Activated CD4-positive, alpha-beta T cell treated with anti-CD3 and anti-CD28 coated beads for 1 hour (primary cell): ENCODE measurements around the gene TMEM120B.

Experiments
- DNase-seq: peaks from one replicate; pipeline ENCODE4 v3.0.0-alpha.2; 2020

TMEM120B gene

GRCh38 chr12:121823101-121823726, 110.7 kb downstream of the TMEM120B start:
- no peak for DNase-seq

GRCh38 chr12:121823727-121824115, 111.2 kb downstream of the TMEM120B start:
- no peak for DNase-seq

- no peak for DNase-seq
Measured at GRCh38 chr12:121825041-121825523, 112.5 kb downstream of the TMEM120B start.

DNA sequence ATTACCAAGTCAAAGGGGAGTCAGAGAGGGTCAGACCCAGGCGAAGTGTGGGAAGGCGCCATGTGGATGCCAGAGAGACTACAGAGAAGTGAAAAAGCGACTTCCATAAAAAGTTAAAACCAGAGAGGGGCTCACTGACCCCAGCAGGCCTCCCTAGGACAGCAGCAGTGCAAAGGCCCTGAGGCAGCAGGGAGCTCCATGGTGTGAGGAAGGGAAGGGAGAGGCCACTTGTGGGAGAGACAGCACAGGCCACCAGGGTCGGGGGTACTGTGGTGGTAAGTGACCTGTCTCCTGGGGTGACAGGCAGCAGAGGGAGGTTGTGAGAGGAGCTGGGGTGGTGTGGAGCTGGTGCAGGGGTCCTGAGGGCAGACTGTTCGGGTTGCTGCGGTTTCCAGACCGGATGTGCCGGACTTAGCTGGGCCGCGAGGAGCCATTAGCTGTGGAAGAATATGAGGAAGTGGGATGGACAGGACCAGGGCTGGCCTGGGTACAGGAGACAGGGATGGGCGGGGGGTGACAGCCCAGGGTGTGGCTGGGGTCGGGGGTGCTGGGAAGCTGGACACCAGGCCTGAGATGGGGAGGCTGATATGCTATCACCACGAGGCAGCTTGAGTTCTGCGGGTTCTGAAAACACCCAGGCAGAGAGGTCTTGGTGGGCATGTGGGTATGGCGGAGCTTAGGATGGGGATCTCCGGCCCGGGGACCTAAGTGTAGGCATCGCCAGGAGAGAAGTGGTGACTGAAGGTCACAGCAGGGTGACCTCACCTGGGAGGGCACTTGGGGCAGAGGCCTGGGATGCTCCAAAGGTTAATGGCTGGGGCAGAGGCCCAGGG, 114.0 kb downstream of the TMEM120B start:
- no peak for DNase-seq

GRCh38 chr12:121827351-121828099, 115.0 kb downstream of the TMEM120B start:
- DNase-seq, result no peak

GRCh38 chr12:121828306-121828705, 115.8 kb downstream of the TMEM120B start:
- DNase-seq, result no peak

DNA sequence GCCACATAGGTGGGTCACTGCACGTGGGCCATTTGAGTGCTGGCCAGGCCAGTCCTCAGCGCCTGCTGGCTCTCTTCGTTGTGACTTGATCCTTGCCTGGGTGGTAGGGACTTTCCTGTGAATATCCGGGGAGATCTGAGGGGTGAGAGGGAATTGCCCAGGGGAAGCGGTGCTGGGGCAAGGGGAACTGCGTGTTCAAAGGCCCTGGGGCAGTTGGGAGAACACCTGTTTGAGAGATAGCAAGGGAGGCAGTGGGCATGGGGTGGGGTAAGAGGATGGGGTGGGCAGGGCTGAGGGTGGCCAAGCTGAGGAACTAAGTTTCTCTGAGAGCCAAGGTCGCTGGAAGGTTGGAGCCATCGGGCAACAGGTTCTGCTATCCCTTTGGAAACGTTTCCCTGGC, 116.3 kb downstream of the TMEM120B start:
- DNase-seq, result no peak

DNA sequence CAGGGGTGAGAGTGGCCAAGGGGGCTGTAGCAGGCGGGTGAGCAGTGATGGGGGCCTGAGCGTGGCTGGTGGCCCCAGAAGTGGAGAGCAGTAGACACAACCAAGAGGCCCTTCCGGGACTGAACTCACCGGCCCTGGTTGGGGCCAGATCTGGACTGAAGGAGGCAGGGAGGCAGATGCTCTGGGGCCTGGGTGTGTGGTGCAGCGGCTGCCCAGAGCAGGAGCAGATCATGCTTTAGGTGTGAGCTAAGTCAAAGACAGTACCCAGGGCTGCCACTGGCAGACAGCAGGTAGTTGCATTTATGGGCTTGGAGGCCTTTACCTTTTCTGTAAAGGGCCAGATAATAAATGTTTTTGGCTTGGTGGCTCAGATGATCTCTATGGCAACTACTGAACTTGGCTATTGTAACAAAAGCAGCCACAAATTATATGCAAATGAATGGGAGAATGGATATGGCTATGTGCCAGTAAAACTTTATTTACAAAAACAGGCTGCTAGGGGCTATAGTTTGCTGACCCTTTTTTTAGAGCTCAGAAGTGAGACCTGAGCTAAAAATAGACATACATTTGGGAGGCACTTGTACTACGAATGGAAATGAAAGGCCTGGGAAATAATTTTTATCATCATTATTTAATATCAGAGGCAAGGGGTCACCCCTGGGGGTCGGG, 116.8 kb downstream of the TMEM120B start:
- DNase-seq, result no peak

DNA sequence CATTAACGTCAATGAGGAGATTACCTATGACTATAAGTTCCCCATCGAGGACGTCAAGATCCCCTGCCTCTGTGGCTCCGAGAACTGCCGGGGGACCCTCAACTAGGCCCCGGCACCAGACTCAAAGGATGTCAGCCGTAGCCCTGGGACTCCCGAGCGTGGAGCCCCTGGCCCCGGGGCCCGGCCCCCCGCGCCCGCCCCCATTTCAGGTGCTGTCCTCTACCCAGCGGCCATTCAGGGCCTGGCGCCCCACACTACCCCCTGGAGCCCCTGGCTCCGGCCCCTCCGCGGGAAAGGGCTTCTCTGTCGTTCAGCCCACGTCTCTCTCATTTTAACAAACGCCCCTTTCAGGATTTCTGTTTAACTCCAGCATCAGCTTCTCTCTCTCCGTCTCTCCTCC, 117.6 kb downstream of the TMEM120B start:
- DNase-seq, result no peak

DNA sequence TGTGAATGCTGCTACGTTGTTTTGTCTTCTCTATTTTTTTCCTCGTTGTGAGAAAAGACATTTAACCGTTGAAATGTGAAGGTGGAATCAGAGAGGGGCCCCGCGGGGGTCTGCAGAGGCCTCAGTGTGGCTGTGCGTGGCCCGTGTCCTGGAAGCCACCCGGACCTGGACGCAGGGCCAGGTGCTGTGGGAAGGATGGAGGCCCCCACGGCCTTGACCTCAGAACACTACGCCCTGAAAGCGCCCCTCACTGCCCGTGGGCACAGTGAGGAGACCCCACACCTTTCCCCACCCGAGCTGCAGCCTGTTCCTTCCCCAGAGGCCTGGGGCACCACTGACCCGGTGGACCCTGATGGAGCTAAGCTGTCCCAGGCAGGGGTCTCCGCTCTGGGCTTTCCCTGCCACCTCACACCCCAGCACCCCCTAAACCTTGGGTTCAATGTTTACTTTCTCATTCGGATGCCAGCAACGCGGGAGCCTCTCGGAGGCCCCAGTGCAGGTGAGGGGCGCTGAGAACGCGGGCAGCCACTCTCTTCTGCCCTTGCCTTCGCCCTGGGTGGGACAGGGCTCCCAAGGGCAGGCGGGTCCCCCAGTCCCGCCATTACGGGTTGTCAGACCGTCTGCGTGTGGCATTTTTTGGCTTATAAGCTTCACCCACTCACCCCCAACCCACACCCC, 118.2 kb downstream of the TMEM120B start:
- DNase-seq, result no peak
